Ectodermal cell (in vitro differentiated cells): ENCODE results near the gene PREB.

Source experiments
- H3K27ac ChIP-seq: 2 replicates; pipeline ENCODE4 v1.7.0; 2013; ENCODE audit warnings: mild to moderate bottlenecking, low read depth, low read length; ENCODE audit not compliant: insufficient read depth, poor library complexity, severe bottlenecking
- H3K27me3 ChIP-seq: 2 replicates; pipeline ENCODE4 v1.7.0; 2013; ENCODE audit warnings: mild to moderate bottlenecking, low read length; ENCODE audit not compliant: insufficient read depth, control insufficient read depth, poor library complexity, severe bottlenecking
- H3K36me3 ChIP-seq: one replicate; pipeline ENCODE4 v1.7.0; 2013; ENCODE audit warnings: low read length; ENCODE audit not compliant: control insufficient read depth, insufficient read depth
- H3K4me1 ChIP-seq: one replicate; pipeline ENCODE4 v1.7.0; 2013; ENCODE audit warnings: low read length; ENCODE audit not compliant: control insufficient read depth, insufficient read depth
- H3K4me3 ChIP-seq: 2 replicates; pipeline ENCODE4 v1.7.0; 2013; ENCODE audit warnings: low read depth, low read length, control low read depth; ENCODE audit not compliant: insufficient read depth
- H3K9me3 ChIP-seq: 2 replicates; pipeline ENCODE4 v1.7.0; 2013; ENCODE audit warnings: mild to moderate bottlenecking, low read length, moderate library complexity; ENCODE audit not compliant: control insufficient read depth
- WGBS, 2 experiments: methylation state at CpG; one replicate each; pipeline ENCODE4 v1.1.7; 2013; ENCODE audit warnings: missing lambda C conversion rate in 2 of 2; 5-methylcytosine and 5-hydroxymethylcytosine counted together

Gene PREB

DNA sequence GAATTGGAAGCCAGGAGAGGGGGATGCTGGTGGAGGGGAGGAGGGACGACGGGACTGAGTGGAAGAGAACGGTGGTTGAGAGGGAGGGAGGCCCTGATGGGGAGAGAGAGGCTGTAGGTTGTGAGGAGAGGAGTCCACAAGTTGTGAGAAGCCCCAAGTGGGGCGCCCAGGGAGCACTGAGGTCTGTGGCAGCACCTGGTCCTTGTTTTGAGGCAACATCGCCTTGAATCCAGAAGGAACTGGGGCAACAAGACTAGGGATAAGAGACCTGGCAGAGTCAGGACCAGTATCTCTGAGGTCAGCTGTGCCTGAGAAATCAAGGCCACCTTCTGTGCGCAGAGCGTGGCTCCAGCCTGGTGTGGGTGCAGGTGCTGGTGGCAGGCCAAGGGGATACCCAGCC is 3.7 kb upstream of the PREB start:
- Histone ChIP-seq H3K9me3 (no peaks in the 10 kb centered on the region), H3K36me3 (no peaks in the 10 kb centered on the region), H3K27ac (no peak overlapping the region), H3K4me1 (peaks cover 5% of the 10 kb centered on the region), H3K4me3 (no peak overlapping the region), H3K27me3 (no peaks in the 10 kb centered on the region)
- WGBS, 2 experiments, result 87 to 90% methylated on average over 7 of the region's 7 CpGs

DNA sequence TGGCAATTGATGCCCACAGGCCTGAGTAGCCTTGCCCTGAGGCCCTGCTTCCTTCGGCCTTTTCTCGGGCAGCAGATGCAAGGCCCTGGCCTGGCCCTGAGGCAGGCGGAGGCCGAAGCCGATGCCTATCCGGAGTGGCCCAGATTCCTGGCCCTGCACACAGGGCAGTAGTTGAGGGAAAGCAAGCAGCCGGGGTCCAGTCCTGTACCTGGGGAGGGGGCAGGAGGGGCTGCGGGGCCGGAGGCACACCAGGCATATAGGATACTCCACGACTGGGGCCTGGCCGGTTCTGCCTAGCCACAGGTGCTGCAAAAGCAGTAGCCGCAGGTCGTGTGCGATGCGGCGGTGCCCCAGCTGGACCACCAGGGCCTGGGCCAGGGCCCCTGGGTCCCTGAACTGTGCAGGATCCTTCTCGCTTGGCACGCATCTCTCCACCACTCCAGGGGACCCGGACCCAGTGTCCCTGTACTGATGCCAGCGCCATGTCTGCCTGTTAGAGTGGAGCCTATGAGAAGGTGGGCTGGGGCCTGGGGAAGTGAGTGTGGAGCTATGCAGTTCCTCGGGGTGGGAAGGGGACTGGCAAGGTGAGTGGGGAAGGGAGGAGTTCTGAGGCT is 3.0 kb upstream of the PREB start:
- WGBS, 2 experiments, result 94 to 95% methylated on average over 21 of the region's 21 CpGs

DNA sequence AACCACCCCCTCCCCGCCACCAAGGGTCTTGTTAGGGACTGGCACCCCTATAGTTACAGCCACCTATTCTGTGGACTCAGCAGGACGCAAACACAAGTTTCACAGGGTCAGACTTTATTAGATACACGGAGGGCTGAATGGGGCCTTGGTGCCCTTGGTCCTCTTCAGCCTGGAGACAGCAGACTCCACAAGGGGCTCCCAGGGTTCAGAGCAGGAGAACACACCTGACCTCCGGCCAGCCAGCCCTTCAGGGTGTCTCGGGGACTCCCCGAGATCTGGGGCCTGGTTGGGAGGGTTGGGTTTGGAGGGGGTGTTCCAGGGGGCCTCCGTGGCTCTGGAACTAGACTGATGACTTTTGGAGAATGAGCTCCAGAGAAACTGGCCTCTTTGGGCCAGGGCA is 2.3 kb upstream of the PREB start:
- no peak overlapping the region for H3K4me3 ChIP-seq
- peaks cover 9% of the 10 kb centered on the region for H3K36me3 ChIP-seq
- H3K27ac ChIP-seq, result no peak overlapping the region
- H3K9me3 ChIP-seq, result no peaks in the 10 kb centered on the region
- H3K4me1 ChIP-seq, result peaks cover 6% of the 10 kb centered on the region
- no peaks in the 10 kb centered on the region for H3K27me3 ChIP-seq
- WGBS, 2 experiments, result 92 to 95% methylated on average over 7 of the region's 7 CpGs

More for the DNA sequence above, 3.0 kb upstream of the PREB start:
- Histone ChIP-seq H3K36me3 (peaks cover 2% of the 10 kb centered on the region), H3K4me1 (peaks cover 6% of the 10 kb centered on the region), H3K9me3 (no peaks in the 10 kb centered on the region), H3K27ac (no peak overlapping the region), H3K4me3 (no peak overlapping the region), H3K27me3 (no peaks in the 10 kb centered on the region)

DNA sequence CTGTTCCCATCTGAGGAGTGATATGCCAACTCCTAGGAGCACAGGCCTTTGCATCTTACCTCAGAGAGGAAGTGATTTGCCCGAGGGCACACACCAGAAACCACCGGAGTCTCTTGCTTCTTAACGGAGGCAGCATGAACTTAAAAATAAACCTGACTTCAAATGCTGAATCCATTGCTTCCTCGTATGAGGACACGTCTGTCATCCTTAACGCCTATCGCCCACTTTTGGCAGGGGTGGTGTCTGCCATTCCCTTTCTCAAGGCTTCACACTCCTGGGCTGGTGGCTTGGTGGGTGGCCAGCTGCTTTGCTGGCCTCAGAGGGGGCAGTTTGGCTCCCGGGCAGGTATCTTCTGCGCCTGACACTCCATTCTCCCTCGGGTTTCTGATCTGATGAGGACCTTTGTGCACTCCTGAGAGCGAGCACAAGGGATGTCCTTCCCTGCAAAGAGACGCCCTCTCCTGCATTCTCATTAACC is 1.1 kb upstream of the PREB start:
- Histone ChIP-seq H3K36me3 (peaks cover 12% of the 10 kb centered on the region), H3K27ac (no peak overlapping the region), H3K27me3 (no peaks in the 10 kb centered on the region), H3K4me3 (no peak overlapping the region), H3K9me3 (no peaks in the 10 kb centered on the region), H3K4me1 (peaks cover 6% of the 10 kb centered on the region)
- 93 to 95% methylated on average over 12 of the region's 12 CpGs for WGBS, 2 experiments

DNA sequence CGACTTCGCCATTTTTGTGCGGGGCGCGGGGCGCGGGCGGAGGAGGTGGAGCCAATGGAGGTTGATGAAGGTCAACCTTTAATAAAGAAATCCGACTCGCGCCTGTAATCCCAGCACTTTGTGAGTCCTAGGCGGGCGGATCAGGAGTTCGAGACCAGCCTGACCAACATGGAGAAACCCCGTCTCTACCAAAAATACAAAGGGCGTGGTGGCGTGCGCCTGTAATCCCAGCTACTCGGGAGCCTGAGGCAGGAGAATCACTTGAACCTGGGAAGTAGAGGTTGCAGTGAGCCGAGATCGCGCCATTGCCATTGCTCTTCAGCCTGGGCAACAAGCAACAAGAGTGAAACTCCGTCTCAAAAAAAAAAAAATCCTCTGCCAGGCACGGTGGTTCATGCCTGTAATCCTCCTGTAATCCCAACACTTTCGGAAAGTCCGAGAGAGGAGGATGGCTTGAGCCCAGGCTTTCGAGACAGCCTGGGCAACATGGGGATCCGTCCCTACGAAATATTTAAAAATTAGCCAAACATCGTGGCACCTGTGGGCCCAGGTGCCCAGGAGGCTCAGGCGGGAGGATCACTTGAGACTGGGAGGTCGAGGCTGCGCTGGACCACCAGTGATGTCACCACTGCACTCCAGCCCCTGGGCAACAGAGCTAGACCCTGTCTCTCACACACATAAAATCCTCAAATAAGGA is 493 bp upstream of the PREB start:
- no peaks in the 10 kb centered on the region for H3K9me3 ChIP-seq
- H3K27me3 ChIP-seq, result no peaks in the 10 kb centered on the region

DNA sequence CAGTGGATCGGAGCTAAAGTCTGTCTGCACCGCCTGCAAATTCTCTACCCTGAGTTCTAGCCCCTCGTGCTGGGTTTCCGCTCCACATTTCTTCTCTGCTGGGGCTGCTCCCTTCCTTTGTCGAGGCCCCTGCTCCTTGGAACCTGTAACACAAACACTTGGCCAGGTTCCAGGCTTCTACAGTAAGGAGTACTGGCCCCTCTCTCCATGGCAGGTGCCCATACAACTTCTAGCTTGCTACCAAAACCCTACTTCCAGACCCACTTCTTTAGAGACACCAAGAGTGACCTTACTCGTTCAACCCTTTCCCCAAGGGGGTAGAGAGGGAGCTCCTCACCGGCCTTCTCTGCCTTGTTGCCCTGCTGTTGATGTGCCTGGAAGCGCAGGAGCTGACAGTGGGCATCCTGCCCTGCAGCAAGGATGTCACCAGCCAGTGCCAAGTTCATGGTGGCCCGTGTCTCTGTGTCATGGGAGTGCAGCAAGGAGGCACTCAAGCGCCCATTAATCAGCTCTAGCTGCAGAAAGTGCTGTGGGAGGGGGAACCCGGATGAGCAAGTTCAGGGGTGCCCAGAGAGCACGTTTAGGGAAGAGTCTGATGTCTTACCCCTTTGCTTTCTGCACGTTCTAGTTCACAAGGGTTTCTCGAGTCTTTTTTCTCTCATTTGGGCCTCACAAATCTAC is 1.1 kb downstream of the PREB start:
- Histone ChIP-seq H3K36me3 (peaks cover 12% of the 10 kb centered on the region), H3K4me3 (peak overlapping the region; percentile 99), H3K27me3 (no peaks in the 10 kb centered on the region), H3K9me3 (no peaks in the 10 kb centered on the region), H3K4me1 (peaks cover 6% of the 10 kb centered on the region), H3K27ac (no peak overlapping the region)
- WGBS, 2 experiments, result 57 to 60% methylated on average over 14 of the region's 14 CpGs

More for the DNA sequence above, 493 bp upstream of the PREB start:
- WGBS, 2 experiments, result 55% methylated on average over 33 of the region's 33 CpGs
- Histone ChIP-seq H3K4me3 (peak overlapping the region; percentile 99), H3K36me3 (peaks cover 12% of the 10 kb centered on the region), H3K4me1 (peaks cover 6% of the 10 kb centered on the region), H3K27ac (no peak overlapping the region)

DNA sequence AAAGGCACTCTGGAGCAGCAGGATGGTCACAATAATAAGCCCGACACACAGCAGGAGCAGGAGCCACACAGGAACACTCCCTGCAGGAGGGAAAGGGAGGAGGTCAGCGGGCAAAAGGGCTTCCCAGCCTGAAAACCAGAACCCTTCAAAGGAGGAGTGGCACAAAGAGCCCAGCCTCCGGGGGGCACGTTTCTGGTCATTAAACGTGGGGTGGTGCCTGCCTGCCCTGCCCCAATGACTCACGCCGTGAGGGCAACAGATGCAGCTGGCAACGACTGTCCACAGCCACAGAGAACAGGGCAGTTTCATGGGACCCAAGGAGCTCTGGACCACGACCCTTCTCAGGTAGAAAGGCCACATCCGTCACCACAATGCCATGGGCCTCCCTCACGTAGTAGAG is 3.0 kb downstream of the PREB start:
- no peak overlapping the region for H3K27ac ChIP-seq
- H3K4me1 ChIP-seq, result peaks cover 6% of the 10 kb centered on the region
- no peaks in the 10 kb centered on the region for H3K9me3 ChIP-seq
- peaks cover 12% of the 10 kb centered on the region for H3K36me3 ChIP-seq
- no peaks in the 10 kb centered on the region for H3K27me3 ChIP-seq
- H3K4me3 ChIP-seq, result no peak overlapping the region
- 93 to 94% methylated on average over 11 of the region's 11 CpGs for WGBS, 2 experiments

DNA sequence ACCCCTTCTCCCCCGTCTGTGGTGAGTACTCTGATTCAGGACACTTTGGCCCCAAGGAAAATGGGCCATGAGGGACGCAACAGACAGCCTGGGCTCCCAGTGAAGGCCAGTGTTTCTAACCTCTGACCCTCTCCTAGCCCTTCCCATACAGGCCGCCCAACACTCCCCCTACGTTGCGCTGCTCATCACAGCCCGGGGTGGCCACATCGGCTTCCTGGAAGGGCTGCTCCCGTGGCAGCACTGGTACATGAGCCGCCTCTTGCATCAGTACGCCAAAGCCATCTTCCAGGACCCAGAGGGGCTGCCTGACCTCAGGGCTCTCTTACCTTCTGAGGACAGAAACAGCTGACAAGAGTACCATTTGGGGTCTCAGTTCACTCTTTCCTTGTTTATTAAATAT is 4.0 kb downstream of the PREB start:
- Histone ChIP-seq H3K4me1 (peaks cover 6% of the 10 kb centered on the region), H3K4me3 (no peak overlapping the region), H3K27me3 (no peaks in the 10 kb centered on the region), H3K27ac (no peak overlapping the region), H3K36me3 (peaks cover 12% of the 10 kb centered on the region), H3K9me3 (no peaks in the 10 kb centered on the region)
- 93 to 95% methylated on average over 10 of the region's 10 CpGs for WGBS, 2 experiments

DNA sequence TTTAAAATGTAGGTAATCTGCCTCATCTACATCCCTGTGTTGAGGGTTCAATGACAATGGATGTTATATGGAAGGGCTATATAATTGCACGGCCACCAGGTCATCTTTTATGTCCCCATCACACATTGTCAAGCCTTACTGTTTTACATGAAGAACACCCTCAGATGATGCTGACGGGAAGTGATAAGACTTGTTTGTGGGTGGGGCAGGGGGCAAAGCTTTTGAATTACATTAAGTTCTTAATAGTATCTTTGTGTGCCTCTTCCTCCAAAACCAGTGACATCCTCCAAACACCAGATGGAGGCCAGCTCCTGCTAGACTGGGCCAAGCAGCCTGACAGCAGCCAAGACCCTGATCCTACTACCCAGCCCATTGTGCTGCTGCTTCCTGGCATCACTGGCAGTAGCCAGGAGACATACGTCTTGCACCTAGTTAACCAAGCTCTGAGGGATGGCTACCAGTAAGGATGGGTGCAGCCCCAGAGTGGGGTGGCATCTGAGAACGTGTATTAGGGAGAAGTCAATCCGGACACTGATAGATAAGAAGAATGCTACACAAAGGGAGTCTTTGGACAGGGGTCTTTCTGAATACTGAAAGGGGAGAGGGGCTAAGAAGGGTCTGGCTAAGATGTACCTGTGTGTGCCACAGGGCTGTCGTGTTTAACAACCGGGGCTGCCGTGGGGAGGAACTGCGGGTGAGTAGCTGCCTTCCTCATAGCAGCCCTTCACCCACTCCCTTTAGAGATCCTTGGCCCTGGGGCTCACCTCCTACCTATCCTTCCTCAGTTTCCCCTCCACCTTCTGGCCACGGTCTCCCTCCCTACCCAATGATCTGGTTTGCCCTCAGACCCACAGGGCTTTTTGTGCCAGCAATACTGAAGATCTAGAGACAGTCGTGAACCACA is 5.5 kb downstream of the PREB start:
- WGBS, 2 experiments, result 91 to 95% methylated on average over 9 to 11 of the region's 11 CpGs

More for the DNA sequence above, 5.5 kb downstream of the PREB start:
- Histone ChIP-seq H3K9me3 (no peaks in the 10 kb centered on the region), H3K27ac (no peak overlapping the region), H3K4me3 (no peak overlapping the region), H3K36me3 (peaks cover 12% of the 10 kb centered on the region), H3K27me3 (peaks cover 10% of the 10 kb centered on the region), H3K4me1 (peaks cover 7% of the 10 kb centered on the region)
